Bronchial epithelial cell (primary cell): ENCODE data around the gene CFDP1. TPM values are rescaled to one million over a fixed set of nuclear protein-coding genes. Genes with fewer than 3 reads are reported as not detected.

ENCODE experiments used
- DNase-seq: peaks from one replicate; pipeline ENCODE4 v3.0.0-alpha.2; 2010; ENCODE audit warnings: low read depth
- FAIRE-seq: peaks from 2 replicates; lab custom pipeline; 2011; peaks lifted over from hg19 to GRCh38; lab: Jason Lieb, UNC
- H3K27me3 ChIP-seq: 2 replicates; pipeline ENCODE4 v1.5.1; 2011; ENCODE audit warnings: low read length; ENCODE audit not compliant: control insufficient read depth, insufficient read depth
- H3K36me3 ChIP-seq: 2 replicates; pipeline ENCODE4 v1.5.1; 2011; ENCODE audit warnings: low read length; ENCODE audit not compliant: control insufficient read depth, insufficient read depth
- H3K4me3 ChIP-seq: 2 replicates; pipeline ENCODE4 v1.5.1; 2011; ENCODE audit warnings: mild to moderate bottlenecking, low read depth, low read length, control low read depth
- CTCF ChIP-seq: IDR thresholded peaks from 2 replicates; pipeline ENCODE4 v1.5.1; 2011; ENCODE audit warnings: mild to moderate bottlenecking, moderate library complexity, low read length, control low read depth, inconsistent platforms; ENCODE audit not compliant: insufficient read depth, severe bottlenecking
- total RNA-seq: library from RNA; depleted of rRNA; stranded (reverse); fragments of >200 nt; gene quantifications from 2 replicates; pipeline ENCODE4 v1.2.1, GENCODE V29; 2014

CFDP1 gene
- total RNA-seq, 1 donor from 2014 or later, result 46.6 TPM

- FAIRE-seq (no peak), DNase-seq (peak; percentile 83)
- no peak overlapping the region for H3K4me3 ChIP-seq
- peaks cover 1% of the 10 kb centered on the region for H3K36me3 ChIP-seq
- no peaks in the 10 kb centered on the region for H3K27me3 ChIP-seq
- no peak for TF ChIP-seq CTCF
These were observed 110.1 kb downstream of the CFDP1 start for GRCh38 chr16:75323198-75323597.

- peaks cover 1% of the 10 kb centered on the region for H3K36me3 ChIP-seq
- no peak overlapping the region for H3K4me3 ChIP-seq
- H3K27me3 ChIP-seq, result no peaks in the 10 kb centered on the region
- DNase-seq, result peak; percentile 77
- TF ChIP-seq CTCF, result no peak
- no peak for FAIRE-seq
These were observed 110.6 kb downstream of the CFDP1 start for GRCh38 chr16:75322740-75323139.

- Histone ChIP-seq H3K36me3 (peaks cover 1% of the 10 kb centered on the region), H3K4me3 (no peak overlapping the region), H3K27me3 (no peaks in the 10 kb centered on the region)
- DNase-seq (no peak), FAIRE-seq (no peak)
- no peak for TF ChIP-seq CTCF
These were observed 112.9 kb downstream of the CFDP1 start for GRCh38 chr16:75320435-75320834.

GRCh38 chr16:75319513-75320411 lies 113.5 kb downstream of the CFDP1 start:
- no peak overlapping the region for H3K4me3 ChIP-seq
- FAIRE-seq, result no peak
- peaks cover 1% of the 10 kb centered on the region for H3K36me3 ChIP-seq
- TF ChIP-seq CTCF, result no peak
- H3K27me3 ChIP-seq, result no peaks in the 10 kb centered on the region
- DNase-seq, result peak; percentile 17

GRCh38 chr16:75318737-75319136 lies 114.6 kb downstream of the CFDP1 start:
- FAIRE-seq, result no peak
- Histone ChIP-seq H3K36me3 (no peaks in the 10 kb centered on the region), H3K4me3 (no peak overlapping the region), H3K27me3 (no peaks in the 10 kb centered on the region)
- no peak for TF ChIP-seq CTCF
- no peak for DNase-seq
